GM18858 (cell line): ENCODE results near the gene MYL5.

Experiments
- ATAC-seq: cut with Tn5 transposase; IDR thresholded peaks from one replicate; pipeline ENCODE4 v1.9.1; 2021; ENCODE audit not compliant: unreplicated experiment

MYL5 gene

DNA sequence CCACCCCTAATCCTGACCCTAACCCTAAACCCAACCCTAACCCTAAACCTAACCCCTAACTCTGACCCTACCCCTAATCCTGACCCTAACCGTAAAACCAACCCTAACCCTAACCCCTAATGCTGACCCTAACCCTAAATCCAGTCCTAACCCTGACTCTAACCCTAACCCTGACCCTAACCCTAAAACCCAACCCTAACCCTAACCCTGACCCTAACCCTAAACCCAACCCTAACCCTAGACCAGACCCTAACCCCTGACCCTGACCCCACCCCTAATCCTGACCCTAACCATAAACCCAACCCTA is 30.6 kb downstream of the MYL5 start:
- no peak for ATAC-seq

DNA sequence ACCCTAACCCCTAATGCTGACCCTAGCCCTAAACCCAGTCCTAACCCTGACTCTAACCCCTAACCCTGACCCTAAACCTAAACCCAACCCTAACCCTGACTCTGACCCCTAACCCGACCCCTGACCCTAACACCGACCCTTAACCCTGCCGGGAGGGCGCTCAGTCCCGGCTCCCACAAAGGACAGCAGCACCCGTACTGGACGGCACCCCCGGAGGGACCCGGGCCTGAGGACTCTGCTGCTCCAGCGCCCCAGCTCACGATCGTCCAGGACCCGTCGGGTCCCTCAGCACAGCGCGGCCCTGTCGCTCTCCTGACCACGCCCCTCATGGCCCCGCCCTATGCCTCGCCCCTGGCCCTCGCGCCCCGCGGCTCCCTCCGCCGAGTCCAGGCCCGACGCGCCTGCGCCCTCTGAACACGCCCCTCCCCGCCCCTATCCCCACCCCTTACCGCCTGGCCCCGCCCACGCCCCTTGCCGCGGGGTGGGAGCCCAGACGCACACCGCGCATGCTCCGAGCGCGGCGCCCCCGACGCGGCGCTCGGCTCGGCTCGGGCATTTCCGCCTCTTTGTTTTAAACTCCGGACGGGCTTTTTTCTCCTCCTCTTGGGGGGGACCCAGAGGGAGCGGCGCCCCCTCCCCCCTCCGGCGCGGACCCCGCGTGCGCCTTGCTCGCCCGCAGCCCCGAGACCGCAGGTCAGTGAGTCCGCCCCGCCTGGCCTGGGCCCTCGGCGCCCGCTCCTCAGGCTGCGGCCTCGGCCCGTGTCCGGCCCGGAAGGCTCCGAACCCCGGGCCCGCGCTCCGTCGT is 31.1 kb downstream of the MYL5 start, which contains the start of gene PCGF3:
TSS of gene PCGF3 (plus strand) at position 555 of the 805 bp plus-strand sequence. CDS start 27,849 bp downstream, outside the sequence.
- ATAC-seq = peak; percentile 76

- ATAC-seq = peak; percentile 5
These were observed 31.8 kb downstream of the MYL5 start for GRCh38 chr4:706083-706633.

DNA sequence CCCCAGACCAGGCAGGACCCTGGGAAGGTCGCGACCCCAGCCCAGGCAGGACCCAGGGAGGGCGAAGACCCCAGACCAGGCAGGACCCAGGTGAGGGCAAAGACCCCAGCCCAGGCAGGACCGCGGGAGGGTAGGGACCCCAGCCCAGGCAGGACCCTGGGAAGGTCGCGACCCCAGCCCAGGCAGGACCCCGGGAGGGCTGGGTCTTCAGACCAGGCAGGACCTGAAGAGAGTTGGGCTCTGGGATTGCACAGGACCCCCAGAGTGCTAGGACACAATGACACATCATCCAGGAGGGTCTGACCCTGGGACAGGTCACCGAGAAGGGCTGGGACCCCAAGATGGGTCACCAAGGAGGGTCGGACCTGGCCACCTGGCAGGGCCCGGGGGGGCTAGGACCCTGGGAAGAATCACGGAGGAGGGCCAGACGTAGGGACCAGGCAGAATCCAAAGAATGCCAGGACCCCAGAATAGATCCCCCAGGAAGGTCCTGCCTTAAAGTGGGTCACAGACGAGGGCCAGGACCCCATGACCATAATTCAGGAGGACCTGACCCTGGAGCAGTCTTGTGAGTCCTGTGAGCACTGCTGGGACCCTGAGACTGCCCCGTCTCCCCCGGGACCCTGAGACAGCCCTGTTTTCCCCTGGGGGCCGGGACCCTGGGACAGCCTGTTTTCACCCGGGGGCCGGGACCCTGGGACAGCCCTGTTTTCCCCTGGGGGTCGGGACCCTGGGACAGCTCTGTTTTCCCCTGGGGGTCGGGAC is 32.7 kb downstream of the MYL5 start:
- ATAC-seq = no peak

- ATAC-seq = no peak
These were observed 33.7 kb downstream of the MYL5 start for GRCh38 chr4:707929-708630.

GRCh38 chr4:708631-708933 is 34.2 kb downstream of the MYL5 start:
- no peak for ATAC-seq

- ATAC-seq = no peak
These were observed 35.0 kb downstream of the MYL5 start for GRCh38 chr4:709348-709747.

- ATAC-seq = no peak
These were observed 35.8 kb downstream of the MYL5 start for GRCh38 chr4:710116-710515.

- no peak for ATAC-seq
These were observed 36.6 kb downstream of the MYL5 start for GRCh38 chr4:710916-711315.

DNA sequence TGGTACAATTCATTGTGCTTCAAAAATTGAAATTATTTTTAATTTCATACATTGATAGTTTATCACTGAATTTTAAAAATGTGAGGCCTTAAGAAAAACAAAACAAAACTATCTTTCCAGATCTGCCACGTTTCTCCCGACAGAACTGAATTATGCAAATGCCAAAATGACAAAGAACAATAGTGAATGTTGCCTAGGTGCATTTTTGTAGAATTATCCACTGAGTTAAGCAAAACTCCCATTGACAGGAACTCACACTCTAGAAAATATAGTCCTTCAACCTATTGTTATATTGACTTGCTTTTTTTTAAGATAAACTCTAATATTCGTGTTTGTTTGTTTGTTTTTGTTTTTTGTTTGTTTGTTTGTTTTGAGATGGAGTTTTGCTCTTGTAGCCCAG is 37.8 kb downstream of the MYL5 start:
- ATAC-seq = no peak

GRCh38 chr4:712916-713632 is 38.7 kb downstream of the MYL5 start:
- no peak for ATAC-seq

DNA sequence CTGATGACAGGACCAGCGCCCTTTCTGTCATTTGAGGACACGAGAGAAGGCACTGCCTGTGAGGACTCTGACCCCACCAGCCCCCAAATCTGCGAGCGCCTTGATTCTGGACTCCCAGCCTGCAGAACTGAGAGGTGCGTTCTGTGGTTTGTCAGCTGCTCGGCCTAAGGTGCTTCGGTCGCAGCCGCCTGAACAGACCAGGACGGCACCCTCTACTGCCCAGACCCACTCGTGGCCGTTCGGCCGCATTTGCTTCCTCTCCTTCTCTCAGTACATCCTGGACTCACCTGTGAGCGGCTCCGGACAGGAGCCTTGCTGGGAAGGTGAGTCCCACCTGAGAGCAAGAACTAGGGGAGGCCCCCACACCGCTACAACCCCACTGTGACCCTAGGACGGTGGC is 39.7 kb downstream of the MYL5 start:
- ATAC-seq = no peak

DNA sequence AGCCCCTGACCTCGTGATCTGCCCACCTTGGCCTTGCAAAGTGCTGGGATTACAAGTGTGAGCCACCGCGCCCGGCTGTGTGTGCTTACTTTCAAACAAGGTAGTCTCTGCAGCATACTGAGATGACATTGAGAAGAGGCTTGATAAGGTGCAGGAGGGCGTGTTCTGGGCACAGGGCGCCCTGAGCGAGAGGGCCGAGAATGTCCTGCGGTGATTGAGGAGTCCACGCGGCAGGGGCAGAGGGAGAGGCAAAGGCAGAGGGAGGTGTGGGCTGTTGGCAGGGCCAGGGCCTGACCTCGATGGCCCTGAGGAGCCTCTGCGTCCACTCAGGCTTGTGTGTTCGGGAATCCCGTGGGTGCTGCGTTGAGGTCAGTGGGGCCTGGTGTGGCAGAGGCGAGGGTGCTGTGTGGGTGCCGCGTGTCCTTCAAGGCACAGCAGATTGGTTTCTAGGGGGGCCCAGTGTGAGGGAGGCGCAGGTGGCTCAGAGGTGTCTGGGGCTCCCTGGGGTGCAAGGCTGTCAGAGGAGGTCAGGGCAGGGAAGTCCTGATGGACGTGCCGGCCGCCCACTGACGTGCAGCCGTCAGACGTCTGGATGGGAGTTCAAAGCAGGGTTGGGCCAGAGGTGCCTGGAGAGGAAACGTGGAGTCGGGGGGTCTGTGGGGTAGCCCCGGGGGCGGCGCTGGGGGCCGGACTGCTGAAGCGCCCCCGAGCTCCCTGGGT is 43.4 kb downstream of the MYL5 start:
- ATAC-seq = no peak

GRCh38 chr4:718460-718859 is 44.1 kb downstream of the MYL5 start:
- ATAC-seq = no peak

- ATAC-seq = no peak
These were observed 45.9 kb downstream of the MYL5 start for GRCh38 chr4:720111-720860.

DNA sequence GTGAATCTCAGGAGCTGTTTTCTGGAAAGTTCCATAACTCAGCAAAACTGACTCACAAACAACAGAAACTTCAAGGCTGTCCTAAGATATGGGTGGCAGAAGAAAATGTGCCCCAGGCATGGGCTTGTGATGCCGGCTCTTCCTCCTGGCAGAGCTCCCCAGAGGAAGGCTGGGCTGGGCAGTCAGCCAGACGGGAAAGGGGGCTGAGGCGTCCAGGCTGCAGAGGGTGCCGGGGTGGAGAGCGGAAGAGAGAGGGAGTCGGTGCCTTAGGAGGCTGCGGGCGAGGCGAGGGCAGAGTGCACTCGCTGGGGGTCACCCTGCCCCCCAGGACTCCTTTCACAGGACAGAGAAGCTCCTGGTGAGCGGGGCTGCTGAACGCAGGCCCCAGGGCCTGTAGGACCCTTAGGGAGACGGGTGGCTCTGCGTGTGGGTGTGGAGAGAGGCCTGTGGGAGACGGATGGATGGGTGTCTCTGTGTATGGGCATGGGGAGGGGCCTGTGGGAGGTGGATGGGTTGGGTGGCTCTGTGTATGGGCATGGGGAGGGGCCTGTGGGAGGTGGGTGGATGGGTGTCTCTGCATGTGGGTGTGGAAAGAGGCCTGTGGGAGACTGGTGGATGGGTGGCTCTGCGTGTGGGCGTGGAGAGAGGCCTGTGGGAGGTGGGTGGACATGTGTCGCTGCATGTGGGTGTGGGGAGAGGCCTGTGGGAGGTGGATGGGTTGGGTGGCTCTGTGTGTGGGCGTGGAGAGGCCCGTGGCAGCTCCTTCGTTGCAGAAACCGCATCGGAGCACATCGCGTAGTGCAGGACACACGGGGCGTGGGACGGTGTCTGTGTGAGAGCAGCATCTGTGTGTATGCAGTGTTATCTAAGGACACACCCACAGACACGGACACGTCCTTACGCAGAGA is 47.2 kb downstream of the MYL5 start:
- ATAC-seq = no peak

- no peak for ATAC-seq
These were observed 47.9 kb downstream of the MYL5 start for GRCh38 chr4:722169-722725.

- ATAC-seq = no peak
These were observed 48.6 kb downstream of the MYL5 start for GRCh38 chr4:722851-723360.
